HG03457 (cell line): ENCODE data around the gene MRPL46.
"Not testable (repeated sequence)": the region's sequence is repeated elsewhere in the genome, so short reads cannot be mapped to it uniquely, and the experiment has no call there.

Experiments used
- ATAC-seq: cut with Tn5 transposase; IDR thresholded peaks from one replicate; pipeline ENCODE4 v1.9.1; 2021; ENCODE audit warnings: moderate number of reproducible peaks; ENCODE audit not compliant: unreplicated experiment

Gene MRPL46

DNA sequence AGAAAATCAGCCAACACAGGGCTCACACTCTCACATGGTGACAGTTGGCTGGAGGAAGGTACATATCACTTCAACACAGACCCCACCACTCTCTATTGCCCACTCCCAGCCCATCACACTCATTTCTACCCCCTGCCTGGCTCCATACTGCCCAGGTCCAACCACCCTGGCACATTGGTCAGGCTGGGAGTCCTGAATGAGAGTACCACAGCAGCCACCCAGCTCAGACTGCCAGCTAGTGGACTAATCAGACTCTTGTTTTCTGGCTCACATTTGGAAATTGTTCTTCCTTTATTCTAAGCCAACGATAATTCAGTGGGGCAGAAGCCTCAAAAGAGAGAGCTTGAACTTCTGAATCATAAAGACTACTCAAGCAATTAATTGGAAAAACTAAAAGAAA, 20.0 kb downstream of the MRPL46 start:
- ATAC-seq = no peak

GRCh38 chr15:88441076-88441730, 26.0 kb downstream of the MRPL46 start:
- ATAC-seq = no peak

GRCh38 chr15:88440021-88440420, 27.2 kb downstream of the MRPL46 start:
- ATAC-seq = no peak

- no peak for ATAC-seq
Observed at GRCh38 chr15:88438181-88438580, 29.0 kb downstream of the MRPL46 start.

DNA sequence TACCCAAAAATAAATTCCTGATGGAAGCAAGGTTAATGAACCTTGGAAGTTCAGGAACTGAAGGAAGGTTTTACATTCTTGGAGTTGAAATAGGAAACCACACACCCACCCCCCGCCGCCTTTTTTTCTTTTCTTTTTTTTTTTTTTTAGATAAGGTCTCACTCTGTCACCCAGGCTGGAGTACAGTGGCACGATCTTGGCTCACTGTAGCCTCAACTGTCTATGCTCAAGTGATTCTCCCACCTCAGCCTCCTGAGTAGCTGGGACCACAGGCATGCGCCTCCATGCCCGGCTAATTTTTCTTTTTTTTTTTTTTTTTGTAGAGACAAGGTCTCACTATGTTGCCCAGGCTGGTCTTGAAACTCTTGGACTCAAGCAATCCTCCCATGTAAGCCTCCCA, 33.1 kb downstream of the MRPL46 start:
- not testable (repeated sequence) for ATAC-seq

DNA sequence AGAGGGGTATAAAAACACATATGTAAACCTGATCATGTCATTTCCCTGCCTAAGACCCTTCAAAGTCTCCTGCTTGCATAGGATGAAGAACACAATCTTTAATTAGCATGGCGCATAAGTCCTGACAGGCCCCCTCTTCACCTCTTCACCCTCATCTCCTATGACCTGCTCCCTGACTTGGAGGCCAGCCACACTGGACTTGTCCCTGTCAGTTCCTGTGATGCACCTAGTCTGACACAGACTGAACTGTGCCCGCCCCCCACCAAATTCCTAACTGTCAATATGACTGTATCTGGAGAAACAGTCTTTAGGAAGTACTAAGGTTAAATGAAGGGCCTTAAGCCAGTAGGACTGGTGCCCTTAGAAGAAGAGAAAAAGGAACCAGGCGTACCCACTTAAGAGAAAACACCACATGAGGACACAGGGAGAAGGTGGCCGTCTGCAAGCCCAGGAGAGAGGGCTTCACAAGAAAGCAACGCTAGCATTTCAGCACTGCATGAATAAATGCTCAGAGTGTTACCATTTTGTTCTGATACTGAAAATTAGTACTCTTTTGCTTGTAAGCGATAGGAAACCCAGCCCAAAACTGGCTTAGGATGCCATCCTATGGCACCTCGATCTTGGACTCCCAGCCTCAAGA, 34.0 kb downstream of the MRPL46 start:
- ATAC-seq = no peak

DNA sequence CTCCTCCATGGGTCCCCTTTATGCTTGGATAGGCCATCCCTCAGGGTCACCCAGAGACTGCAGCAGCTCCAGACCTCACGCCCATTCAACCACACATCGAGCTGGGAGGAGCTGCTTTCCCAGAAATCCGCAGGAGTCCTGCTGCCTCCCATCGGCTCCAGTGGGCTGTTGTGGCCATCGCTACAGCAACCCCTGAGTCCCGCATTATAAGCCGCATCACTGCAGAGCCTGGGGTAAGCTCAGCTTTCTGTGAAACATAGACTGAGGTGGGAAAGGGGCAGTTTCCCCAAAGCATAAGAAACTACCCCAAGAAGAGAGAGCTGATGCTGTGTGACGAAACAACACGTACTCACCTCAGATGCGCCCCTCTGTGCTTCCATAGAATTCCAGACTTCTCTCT, 35.7 kb downstream of the MRPL46 start:
- no peak for ATAC-seq

DNA sequence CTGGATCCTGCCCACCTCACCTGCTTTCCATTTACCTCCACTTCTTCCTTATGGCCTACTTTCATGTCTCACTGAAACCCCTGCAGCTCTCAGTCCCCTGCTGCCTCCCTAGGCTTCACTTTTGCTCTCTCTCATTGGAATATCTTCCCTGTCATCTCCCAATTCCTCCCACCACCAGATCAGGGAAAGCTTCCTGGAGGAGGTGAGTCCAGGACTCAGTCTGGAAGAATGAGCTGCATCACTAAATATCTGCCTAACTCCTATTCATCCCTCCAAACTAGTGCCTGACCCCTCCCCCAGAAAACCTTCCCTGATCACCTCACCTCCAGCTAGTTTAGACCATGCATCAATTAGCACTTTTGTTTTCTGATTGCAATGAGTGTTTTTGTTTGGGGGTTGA, 37.1 kb downstream of the MRPL46 start:
- no peak for ATAC-seq

DNA sequence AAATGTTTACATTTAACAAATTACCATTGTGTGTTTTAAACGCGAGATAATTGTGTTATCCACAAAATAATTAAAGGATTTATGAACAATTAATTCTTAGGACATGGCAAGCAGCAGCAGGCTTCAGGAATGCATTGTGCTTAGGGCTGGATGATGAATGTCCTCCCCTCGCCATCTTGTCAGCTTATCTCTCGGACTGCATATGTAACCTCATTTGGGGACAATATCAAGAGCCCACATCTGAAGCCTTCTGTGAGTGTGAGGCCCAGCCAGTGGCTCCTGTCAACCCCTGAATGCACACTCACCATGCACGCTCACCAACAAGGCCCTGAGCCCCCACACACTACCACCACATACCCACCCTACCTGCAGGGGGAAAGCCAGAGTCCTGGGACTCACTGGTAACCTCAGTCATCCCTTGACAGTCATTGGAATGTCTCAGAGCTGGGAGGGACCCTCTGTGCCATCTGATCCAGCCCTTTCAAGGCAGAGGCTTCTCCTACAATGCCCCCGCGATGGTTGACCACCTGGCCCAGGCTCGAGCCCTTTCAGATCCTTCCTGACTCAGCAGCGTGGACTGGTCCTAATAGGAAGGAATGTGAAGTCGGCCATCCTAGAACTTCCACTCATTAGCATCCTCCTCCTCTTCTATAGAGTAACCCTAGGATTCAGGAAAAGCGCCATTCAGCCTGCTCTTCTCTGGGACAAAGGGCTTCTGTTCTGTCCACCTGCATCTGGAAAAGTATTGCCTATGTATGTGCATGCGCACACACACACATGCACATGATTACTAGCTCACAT, 38.2 kb downstream of the MRPL46 start:
- no peak for ATAC-seq

DNA sequence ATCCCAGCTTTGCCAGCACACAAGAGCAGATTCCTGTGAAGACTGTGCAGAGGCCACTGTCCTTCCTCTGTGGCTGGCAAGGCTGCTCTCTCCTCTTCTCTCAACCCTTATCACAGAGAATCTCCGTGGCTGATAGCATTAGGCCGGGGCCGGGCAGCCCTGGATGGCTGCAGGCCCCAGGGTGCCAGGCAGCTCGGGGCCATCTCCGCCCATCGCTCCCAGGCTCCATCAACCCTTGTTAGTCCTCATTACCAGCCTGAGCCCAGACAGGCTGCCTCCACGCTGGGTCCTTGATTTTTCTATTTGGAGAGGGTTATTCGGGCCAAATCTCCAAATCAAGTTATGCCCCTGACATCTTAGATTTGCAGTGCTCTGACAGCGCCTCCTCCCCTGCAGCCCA, 39.1 kb downstream of the MRPL46 start:
- no peak for ATAC-seq

- ATAC-seq = no peak
Observed at GRCh38 chr15:88426304-88426703, 40.9 kb downstream of the MRPL46 start.

DNA sequence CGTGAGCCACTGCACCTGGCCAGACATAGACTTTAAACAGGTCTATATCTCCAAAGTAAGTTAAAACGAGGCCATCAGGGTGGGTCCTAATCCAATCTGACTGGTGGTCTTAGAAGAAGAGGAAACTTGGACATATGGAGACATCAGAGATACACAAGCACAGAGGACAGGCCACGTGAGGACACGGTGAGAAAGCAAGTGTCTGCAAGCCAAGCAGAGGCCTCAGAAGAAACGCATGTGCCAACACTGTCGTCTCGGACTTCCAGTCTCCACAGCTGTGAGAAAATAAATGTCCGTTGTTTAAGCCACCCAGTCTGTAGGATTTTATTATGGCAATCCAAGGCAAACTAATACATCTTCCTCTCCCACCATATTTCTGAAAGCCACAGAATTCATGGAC, 43.9 kb downstream of the MRPL46 start:
- no peak for ATAC-seq

- ATAC-seq = no peak
Observed at GRCh38 chr15:88419830-88420229, 47.4 kb downstream of the MRPL46 start.
